GM10847 (cell line): ENCODE data around the gene GNB1.

Source experiments
- POLR2A ChIP-seq: IDR thresholded peaks from 2 replicates; pipeline ENCODE4 v1.6.1; 2011; ENCODE audit not compliant: insufficient read length; ENCODE audit errors: extremely low read depth

Gene GNB1

GRCh38 chr1:1926346-1926811 is 35.5 kb upstream of the GNB1 start:
- TF ChIP-seq POLR2A = no peak

DNA sequence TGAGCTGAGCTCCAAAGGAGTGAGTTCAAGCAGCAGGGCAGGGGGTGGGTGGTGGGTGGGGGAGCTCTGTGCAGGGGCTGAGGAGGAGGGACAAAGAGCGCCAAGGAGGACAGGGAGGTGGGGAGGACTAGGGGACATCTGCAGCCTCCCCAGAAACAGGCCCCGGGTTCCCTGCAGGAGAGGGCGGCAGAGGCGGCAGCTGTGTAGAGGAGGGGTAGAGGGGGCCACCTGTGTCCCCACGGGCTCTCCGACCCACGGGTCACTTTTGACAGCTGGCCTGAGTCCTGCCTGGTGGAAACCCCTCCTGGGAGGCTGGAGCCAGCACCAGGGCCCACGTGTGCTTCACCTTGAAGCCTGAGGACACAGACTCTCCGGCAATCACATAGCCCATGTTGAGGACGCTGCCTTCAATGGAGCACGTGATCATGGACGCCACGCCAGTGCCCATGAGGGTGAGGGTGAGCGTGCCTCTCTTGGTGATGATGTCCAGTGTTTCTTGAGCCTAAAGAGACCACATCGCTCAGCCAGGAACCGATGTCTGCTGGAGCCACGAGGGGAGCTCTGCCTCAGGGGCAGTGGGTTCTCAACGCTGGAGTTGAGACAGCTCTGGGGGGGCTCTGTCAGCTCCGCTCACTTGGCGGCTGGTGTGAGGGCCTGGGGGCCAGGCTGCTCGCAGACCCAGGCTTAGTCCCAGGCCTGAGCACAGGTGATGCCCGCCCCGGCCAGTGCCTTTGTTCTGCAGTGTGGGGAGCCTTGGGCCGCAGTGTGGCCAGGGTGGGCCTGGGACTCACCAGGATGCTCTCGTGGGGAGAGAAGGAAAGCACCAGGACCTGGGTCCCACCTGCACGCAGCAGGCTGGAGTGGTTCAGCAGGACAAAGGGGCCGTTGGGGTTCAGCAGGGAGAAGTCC is 34.8 kb upstream of the GNB1 start:
- no peak for TF ChIP-seq POLR2A

- TF ChIP-seq POLR2A = no peak
These were observed 34.0 kb upstream of the GNB1 start for GRCh38 chr1:1924849-1925248.

- no peak for TF ChIP-seq POLR2A
These were observed 33.5 kb upstream of the GNB1 start for GRCh38 chr1:1924386-1924785.

- no peak for TF ChIP-seq POLR2A
These were observed 32.3 kb upstream of the GNB1 start for GRCh38 chr1:1922956-1923833.

GRCh38 chr1:1922702-1922955 is 31.7 kb upstream of the GNB1 start:
- no peak for TF ChIP-seq POLR2A

DNA sequence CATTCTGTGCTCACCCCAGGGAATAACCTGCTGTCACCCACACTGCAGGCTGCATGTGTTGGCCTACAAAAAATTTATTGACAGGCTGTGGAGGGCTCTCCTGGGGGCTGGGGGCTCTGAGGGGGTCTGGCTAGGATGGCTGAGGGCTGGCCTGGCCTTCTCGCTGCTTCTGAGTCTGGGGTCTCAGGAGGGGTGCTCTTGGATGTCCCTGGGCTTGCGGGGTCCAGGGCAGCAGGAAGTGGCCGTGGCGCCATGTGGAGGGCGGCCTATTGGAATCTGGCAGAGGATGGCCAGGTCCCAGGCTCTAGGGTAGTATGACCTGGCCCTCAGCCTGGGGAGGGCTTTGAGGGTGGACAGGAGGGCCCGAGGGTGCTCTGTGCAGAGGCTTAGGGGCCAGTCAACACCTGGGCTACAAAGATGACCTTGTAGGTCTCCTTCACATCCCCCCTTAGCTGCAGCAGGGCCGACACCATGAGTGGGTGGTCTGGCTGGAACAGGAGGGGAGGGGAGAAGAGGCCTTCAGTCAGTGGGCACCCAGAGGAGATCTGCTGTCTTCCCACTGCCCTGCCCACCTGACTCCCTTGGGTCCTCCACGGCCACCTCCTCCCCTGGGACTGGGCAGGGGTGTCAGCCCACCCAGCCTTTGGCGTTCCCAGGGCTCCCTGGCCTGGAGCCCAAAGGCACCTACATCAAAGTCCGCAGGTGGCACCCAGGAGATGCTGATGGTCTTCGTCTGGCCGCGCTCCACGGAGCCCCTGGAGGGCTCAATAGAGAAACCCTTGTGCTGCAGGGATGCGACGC is 31.2 kb upstream of the GNB1 start:
- TF ChIP-seq POLR2A = no peak

DNA sequence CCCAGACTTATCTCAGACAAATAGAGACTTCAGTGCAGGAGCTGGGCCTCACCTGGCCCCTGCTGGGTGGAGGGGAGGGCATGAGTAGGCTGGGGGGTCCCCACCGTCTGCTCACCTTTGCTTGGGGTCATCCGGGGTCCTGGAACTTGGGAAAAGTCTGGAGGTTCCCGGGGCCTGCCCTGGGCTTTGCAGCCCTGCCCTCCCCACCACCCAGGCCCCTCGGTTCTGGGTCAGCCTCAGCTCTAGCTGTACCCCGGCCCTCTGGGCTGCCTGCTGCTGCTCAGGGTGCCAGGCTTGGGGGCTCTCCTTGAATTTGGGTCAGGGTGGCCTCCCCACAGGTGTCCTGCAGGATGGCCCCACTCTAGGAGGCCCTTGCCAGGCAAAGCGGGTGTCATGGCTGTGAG is 30.6 kb upstream of the GNB1 start:
- no peak for TF ChIP-seq POLR2A

- TF ChIP-seq POLR2A = no peak
These were observed 29.9 kb upstream of the GNB1 start for GRCh38 chr1:1920608-1921458.

DNA sequence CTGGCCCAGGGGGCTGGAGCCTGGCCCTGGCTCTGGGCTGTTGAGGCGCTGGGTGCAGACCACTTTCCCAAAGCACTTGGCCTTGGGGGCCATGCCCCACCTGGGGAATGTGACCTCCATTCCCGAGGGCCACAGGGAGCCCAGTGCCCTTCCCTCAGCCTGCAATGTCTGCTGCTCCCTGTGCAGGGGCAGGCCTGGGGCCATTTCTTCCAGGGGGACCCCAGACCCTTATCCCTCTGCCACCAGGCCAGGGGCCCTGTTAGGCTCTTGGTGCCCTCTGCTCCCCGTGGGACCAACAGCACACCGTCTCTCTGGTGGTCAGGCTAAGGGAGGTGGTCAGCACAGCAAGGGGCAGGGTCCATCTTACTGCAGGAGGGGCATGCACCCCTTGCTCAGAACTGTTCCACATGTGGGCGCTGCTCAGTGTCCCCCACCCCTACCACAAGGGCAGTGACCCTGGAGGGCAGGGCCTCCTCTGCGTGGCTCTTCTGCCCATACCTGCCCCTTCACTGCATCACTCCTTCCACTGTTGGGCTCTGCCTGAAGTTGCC is 29.2 kb upstream of the GNB1 start:
- TF ChIP-seq POLR2A = no peak

- TF ChIP-seq POLR2A = no peak
These were observed 28.6 kb upstream of the GNB1 start for GRCh38 chr1:1919304-1920056.

DNA sequence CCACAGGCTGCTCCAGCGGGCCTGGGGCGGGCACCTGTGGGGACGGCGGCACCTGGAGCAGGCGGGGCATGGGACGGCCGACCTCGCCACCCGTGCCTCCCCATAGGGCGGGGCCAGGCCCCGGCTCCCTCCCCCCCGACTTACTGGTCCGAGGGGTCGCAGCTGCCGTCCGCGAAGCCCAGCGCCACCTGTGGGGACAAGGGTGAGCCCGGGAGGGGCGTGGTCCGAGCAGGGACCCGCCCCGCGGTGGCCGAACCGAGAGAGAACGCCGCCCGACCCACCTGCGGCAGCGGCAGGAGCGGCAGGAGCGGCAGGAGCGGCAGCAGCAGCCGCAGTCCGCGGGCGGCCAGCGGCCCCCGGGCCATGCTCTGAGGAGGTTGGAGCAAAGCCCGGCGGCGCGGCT is 28.0 kb upstream of the GNB1 start, which contains the start of gene TMEM52:
TMEM52 (minus strand) TSS at position 379 of the 403 bp plus-strand sequence; CDS start at position 365, 14 bp downstream.
- TF ChIP-seq POLR2A = no peak
